Measurements from ENCODE around the gene ATP8A1.
"Not testable (repeated sequence)": the region's sequence is repeated elsewhere in the genome, so short reads cannot be mapped to it uniquely, and the experiment has no call there.

The ATP8A1 gene

DNA sequence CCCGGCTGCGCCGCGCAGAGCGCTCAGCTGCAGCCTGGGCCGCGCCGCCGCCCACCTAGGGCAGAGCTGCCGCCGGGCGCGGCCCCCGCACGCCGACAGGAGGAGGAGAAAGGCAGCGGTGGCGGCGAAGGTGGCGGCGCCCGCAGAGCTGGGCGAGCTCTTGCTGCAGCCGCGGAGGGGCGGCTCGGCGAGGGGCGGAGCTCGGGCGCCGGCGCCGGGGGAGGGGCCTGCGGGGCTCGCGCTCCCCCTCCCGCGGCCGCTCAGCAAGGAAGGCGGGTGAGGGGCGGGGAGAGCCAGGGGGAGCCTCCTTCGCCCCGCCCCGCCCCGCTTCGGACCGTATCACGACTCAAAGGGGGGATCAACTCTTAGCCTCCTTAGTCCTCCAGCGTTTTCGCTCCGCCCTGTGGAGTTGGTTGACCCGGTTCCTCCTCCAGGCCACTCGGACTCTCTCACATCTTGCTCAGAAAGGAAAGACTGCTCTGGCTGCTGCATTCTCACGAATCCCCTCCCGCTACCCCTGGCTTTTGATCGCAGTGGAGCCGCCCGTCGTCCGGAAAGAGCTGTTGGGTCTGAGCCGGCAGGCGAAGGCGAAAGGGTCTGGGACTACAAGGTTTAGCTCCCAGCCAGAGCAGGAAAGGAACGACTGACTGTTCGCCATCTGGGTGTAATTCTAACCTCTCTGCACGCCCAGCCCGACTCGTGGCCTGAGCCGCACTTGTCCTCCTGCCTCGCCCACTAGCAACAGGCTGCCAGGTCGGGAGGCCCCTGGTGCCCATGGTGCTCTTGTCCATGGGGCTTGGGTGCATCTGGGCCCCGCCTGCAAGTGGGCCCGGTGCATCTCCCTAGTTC, at the start of gene ATP8A1:
Gene ATP8A1, minus strand, starts transcription at position 162 of the 849 bp plus-strand sequence. CDS start 232 bp downstream, outside the sequence.
- peak; percentile 92 for DNase-seq

DNA sequence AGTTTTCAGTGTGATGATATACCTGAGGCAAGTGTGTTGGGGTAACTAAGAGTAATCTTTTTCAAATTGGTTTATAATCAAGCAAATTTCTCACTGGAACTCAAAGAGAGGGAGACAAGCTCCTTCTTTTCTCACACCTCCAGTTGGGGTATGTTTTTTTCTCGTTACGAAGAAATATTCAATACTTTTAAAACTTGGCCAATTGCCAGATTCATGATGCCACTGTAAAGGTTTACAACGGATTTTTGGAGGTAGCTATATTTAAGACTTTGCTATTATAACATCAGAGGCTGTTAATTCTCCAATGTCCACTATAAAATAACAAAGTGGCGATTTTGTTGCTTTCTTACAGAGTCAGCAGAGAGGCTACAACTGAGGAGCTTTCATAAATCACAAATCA, 49.2 kb upstream of the ATP8A1 start:
- DNase-seq = no peak

DNA sequence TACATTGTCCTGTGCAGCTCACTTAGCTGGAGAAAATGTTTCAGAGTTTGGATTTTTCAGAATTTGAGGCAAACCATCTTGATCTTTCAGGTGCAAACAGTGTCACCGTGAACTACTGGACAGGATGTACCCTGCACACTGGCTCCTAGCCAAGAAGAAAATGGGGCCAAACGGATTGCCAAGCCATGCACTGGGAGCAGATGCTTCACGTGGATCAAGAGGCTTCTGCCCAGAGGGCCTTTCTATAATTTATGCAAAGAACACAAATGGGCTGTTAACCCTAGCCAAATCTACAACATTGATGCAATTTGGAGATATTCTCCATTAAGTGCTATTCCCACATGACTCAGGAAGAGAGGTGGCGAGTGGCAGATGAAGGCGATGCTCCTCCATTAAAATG, 46.9 kb upstream of the ATP8A1 start:
- no peak for DNase-seq

DNA sequence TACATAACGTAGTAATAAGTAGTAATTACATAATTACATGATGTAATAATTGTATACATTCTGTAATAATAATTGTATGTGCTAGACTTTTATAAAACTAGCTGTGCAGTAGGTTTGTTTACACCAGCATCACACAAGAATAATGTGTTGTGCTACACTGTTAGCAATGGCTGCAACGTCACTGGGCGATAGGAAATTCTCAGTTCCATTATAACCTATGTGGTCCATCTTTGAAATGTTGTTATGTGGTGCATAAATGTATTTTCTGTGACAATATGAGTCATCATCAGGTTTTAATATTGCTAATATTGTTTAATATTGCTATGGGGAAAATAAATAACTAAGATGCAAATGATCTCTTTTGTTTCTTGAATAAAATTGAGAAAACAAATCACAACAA, 46.0 kb upstream of the ATP8A1 start:
- no peak for DNase-seq

DNA sequence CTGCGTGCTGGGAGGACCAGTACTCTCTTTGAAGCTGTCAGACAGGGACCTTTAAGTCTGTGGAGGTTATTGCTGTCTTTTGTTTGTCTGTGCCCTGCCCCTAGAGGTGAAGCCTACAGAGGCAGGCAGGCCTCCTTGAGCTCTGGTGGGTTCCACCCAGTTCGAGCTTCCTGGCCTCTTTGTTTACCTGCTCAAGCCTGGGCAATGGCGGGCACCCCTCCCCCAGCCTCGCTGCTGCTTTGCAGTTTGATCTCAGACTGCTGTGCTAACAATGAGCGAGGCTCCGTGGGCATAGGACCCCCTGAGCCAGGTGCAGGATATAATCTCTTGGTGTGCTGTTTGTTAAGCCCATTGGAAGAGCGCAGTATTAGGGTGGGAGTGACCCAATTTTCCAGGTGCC, 44.9 kb upstream of the ATP8A1 start:
- not testable (repeated sequence) for DNase-seq

DNA sequence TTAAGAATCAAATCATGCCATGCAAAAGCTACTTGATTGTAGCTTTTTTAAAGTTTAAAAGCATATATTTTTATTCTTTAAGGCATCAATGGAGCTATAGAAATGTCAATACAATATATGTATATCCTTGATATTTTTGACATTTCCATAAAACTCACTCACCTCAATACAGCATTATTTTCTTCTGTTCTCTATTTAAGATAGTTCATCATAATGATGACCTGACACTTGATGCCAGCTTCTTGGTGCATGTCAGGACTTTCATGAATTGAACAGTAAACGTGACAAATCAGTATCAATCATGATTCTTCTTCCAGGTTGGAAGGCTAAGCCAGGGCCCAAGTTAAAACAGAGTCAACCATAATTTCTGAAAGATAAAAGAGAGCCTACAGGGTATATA, 33.6 kb upstream of the ATP8A1 start:
- no peak for DNase-seq

DNA sequence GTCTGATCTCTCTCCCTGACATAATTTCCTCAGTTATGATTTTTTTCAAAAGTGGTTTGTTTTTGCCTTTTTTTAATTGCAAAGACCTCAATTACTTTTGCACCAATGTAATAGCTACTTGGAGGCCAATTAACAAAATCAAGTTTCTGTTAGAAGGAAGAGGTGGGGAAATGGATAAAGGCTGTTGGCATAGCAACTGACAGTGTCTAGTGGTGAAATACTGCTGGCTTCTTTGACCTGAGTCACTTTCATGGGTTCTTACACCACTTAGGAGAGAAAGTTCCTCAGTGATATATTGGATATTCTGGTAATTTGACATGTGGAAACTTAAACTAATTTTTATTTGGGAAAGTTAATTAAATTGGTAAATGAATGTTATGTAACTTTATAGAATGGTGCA, 26.5 kb upstream of the ATP8A1 start:
- no peak for DNase-seq

DNA sequence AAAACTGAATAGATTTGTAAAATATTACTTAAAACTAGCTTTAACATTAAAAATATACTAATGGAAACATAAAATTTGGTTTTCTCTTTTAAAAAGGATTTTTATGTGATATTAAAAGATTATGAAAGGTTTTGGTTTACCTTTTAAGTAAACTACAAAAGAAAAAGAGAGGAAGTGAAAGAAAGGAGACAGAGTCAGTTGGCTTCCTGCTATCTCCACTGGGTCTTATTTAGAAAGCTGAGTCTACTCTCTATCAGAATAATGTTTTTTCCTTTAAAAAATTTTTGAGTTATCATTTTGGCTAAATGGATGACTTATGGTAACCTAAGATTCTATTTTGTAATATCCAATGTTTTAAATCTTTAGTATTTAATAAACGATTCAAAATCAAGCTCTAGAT, 21.6 kb upstream of the ATP8A1 start:
- no peak for DNase-seq

DNA sequence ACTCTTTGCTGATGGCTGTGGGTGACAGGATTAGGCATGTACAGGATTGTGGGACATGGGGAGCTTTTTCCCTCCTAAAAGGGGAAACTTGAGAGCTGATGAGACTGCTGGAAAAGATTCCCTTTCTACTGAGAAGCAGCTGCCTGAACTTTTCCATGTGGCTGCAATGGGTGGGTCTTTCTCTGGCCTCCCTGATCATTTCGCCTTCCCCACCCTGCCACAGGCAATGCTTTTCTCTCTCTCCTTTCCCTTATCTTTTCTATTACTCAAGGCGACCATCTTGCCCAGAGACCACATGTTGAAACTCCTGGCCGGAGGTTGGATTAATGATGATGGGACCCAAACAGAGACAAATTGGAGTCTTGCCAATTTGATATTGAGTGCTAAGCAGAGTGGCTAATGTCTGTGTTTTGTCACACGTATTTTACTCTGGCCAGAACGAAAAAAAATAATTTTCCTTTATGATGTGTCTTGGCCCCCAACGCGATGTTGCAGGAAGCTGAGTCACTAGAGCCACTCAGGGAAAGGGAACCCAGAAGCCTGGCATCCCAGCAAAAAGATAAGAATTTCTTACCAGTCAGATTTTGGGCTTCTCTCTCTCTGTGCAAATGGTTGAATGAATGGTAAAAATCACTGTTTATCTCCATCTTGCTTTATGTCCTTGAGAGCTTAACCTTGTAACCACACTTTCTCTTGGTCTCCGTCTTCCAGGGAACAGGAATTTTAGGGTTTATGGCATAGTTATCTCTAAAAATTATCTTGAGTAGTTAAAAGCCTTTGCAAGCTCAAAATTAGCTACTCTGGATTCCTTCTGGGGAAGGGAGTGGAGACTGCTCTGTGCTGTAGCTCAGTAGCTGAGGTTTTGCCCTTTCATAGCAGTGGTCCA, 19.4 kb upstream of the ATP8A1 start:
- DNase-seq = no peak

DNA sequence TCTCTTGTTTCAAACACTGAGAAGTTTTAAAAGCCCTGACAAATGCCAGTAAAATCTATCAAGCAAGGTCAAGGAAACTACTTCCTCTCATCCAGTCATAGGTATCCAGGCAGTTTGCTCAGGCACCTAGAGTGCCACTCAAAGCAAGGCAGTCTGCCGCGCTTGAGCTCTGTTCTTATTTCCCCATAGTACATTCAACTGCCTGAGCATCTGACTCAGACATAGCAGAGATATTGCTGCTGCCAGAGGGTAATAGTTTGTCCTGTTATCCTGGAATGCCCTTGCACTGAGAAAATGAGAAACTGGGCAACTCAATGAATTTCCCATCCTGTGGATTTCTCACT, 16.1 kb upstream of the ATP8A1 start:
- DNase-seq = no peak

DNA sequence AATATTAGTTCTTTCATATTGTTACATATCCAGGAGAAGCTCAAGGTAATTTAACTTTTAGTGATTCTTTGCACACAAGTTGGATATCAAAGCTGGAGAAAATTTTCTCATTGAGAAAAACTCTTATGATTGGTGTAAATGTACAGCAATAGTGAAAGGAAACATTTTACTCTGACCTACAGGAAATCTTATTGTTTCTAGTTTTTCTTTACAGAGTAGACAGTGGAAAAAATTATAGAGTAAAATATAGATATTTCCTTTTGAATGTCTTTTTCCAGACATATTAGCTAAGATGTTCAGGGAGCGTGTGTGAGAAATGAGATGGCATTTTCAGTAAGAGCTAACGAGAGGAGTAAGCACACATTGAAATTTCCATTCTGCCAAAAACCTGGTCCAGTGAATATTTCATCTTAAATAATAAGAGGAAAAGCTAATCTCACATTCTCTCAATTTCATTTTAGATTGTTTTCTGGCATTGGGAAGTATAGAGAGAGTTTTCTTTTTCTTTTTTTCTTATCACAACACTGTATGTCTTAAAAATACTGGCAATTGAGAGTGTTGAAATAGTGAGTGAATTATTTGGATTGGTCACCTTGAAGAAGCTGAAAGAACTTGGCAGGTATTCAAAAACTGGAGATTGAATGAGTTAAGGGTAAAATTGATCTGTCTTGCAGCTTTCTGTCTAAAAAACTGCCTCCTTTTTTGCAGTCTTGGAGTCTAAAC, 15.6 kb upstream of the ATP8A1 start:
- no peak for DNase-seq

DNA sequence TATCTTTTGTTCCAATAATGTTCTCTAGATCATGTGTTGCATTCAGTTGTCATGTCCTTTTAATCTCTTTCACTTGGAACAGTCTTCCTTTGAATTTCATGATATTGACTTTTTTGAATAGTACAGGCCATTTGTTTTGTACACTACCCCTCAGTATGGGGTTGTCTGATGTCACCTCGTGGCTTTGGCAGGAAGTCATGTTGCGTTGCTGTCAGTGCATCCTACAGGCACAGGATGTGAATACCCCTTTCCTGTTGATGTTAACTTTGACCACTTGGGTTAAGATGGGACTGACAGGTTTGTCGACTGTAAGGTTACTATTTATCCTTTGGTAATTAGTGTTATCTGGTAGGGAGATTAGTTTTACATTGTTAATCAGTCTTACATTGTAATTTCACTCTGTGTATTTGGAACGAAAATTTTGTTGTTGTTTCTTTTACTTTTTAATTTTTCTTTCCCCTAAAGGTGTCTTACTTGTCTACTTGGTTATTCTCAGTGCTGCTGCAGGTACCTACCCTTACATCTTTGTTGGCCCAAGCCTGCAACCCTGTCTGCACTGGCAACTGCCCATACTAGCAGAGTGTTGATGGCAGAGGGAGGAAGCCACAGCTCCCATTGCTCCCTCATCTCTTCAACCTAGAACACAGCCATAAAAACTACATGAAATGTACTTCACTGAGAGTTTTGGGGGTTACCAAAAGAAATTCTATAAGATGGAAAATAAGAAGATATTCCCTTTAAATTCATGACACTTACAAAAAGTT, 14.7 kb upstream of the ATP8A1 start:
- DNase-seq = no peak

DNA sequence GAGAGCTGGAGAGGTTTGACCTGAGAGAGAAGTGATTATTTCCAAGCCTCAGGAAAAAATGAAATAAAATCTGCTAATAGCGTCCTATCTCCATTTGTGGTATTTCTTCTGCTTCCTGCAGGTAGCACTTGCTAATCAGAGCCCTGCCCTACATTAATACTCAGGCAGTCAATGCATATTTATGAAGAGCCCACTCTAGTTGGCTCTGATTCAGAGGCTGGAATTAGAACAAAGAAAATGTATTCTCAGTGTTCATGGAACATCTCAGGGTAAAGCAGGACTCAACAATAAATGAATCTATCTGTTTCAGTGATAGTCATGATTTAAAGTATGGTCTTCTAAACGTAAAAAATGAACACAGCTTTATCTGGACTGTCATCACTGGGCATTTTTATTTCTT, 1.4 kb upstream of the ATP8A1 start:
- DNase-seq = no peak

DNA sequence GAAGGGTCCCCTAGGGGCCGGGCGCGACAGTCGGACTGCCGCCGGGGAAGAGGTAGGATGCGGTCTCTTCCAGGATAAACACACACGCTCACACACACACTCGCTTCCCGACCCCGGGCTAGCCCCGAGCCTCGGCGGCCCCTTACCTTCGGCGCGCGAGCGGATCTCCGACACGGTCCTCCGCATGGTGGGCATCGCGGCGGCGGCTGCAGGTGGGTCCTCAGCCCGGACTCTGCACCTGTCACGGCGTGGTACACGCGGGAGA, 294 bp downstream of the ATP8A1 start:
- no peak for DNase-seq

DNA sequence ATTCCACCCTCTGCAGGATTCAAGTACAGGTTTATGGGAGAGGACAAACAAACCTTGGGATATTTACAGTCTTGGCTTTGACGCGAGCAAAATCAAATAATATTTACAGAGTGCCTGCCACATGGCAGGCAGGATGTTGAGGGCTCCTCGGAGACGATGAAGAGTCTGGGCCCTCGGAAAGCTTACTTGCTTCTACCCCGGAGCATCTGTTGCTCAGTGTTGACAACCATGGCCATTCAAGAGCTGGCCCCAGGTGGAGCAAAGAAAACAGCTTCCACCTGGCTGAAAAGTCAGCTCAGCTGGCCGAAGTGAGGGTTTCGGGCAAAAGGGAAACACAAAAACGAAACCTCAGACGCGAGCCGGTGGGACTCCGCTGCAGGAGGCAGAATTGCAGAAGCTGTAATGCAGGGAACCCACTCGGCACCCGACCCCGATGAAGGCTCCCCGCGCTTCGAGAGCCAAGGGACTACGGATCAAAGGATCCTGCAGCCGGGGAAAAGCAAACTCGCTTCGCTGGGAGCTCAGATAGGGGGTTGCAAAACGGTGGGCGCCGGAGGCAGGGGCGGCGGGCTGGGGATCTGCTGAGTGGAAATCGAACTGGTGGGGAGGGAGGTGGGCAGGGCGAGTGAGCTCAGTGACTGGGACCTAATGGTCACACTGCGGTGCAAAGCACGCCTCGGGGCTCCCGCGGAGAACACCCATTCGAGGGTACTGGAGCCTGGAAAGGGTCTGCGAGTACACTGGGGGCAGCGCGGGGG, 805 bp downstream of the ATP8A1 start:
- peak; percentile 26 for DNase-seq

DNA sequence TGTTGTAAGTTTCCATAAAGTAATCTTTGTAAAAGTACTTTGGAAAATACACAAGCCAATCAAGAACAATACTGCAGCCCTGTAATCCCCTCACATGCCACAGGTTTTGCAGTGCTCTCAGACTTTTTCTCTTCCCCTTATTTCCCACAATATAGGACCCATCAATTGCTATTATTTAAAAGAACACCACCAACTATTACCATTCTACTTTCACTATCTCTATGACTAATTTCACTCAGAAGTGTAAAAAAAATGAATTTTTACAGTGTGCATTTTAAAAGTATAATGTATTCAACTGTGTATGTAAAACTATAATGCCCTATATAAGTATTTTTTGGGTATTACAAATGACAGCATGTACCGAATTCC, 1.7 kb downstream of the ATP8A1 start:
- DNase-seq = no peak

DNA sequence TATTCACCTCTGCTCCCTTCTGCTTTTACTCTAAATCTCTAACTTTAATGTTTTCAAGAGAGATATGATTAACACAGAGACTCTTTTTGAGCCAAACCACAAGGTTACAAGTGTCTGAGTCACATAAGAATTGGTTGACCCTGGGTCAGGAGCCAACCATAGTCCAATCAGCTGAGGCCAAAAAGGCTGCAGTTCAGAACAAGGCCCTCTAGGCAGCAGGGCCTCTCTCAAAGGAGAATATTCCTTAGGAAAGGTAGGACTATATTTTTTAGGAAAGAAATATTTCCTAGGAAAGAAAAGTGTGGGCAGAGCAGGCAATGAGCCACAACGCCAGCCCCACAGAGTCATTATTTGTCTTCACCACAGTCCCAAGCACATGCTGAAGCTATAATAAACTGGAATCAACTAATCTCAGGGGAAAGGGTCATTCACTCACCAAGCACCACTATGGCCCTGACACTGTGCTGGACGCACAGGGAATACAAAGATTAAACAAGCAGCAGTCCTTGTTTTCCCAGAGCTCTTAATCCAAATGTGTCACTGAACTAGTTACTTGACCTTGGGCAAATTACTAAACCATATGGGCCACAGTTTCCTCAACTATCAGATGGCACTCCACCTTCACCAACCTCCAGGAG, 2.2 kb downstream of the ATP8A1 start:
- no peak for DNase-seq

DNA sequence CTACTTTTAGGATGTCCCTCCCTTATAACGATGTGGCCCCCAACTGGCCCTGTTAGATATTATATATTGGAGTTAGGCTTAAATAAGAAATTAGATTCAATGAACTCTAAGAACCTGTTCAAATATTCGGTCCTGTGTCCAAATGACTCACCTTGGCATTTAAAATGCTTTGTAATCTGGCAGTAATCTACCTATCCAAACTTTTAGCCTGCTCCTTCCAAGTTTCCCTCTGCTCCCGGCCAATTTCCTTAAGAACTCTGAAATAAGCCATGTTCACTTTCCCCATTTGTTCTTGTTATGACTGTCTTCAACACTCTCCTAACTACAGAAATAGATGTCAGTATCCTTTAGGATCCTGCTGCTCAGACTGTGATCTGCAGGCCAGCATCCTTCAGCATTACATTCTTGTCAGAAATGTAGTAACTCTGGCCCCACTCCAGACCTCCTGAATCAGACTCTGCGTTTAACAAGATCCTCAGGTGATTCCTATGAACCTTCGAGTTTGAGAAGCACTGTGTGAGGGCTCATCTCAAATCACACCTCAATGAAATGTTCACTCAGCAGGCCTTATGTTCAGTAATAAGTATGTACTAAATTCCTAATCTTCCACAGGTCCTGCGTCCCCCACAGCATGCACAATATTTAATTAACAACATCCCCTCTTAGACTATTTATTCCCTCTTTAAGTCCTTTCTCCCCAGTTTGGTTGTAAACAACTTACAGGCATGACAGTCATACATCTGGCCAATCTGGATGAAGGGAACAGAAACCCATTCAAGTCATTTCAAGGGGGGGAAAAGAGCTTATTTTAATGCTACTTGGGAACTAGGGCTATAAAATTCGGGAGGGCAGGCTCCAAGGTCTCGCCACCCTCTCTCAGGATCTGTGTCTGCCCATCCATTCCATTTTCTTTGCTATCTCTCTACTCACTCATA, 3.0 kb downstream of the ATP8A1 start:
- no peak for DNase-seq

DNA sequence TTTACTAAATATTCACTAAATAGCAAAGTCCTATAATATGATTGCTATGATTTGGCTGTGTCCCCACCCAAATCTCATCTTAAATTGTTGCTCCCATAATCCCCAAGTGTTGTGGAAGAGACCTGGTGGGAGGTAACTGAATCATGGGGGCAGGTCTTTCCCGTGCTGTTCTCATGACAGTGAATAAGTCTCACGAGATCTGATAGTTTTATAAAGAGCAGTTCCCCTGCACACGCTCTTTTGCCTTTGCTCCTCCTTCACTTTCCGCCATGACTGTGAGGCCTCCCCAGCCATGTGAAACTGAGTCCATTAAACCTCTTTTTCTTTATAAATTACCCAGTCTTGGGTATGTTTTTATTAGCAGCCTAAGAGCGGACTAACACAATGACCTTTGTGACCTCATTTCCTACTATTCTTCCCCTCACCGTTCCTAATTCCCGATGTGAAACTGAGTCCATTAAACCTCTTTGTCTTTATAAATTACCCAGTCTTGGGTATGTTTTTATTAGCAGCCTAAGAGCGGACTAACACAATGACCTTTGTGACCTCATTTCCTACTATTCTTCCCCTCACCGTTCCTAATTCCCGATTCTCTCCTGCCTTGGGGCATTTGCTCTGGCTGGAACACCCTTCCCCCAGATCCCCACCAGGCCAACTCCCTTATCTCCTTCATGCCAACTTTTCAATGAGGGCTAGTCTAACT, 4.2 kb downstream of the ATP8A1 start:
- not testable (repeated sequence) for DNase-seq

DNA sequence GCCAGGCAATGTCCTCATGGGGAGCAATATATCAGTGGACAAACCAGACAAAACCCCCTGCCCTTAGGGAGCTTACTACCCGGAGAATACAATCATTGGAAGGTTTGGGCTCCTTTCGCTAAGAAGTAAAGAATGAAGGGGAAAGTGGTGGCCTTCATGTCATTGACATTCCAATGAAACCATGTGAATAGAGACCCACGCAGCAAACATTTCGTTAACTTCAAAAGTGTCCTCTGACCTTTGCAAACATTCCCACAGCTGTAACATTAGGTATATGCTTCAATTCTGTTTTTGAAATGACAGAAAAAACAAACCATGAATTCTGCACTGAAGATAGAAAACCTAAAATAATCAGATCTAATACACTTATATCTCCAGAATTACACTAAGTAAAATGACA, 7.0 kb downstream of the ATP8A1 start:
- DNase-seq = no peak

Data from activated CD4-positive, alpha-beta T cell treated with anti-CD3 and anti-CD28 coated beads, Interleukin-2, amount 50 U/mL, for 1 hour (primary cell).